Cardiac septum (tissue), 1 donor: ENCODE measurements around the gene ZNF385A. TPM values are rescaled to one million over a fixed set of nuclear protein-coding genes. Genes with fewer than 3 reads are reported as not detected.

ENCODE experiments used
- DNase-seq: peaks from one replicate; pipeline ENCODE4 v3.0.0-alpha.2; 2020; ENCODE audit warnings: low spot score
- intact Hi-C: fragments of 100-400 bp; cut with DNase I; formaldehyde crosslinking; loops from one replicate; pipeline ENCODE4 v1.14.0; 2022
- total RNA-seq: library from RNA; stranded (reverse); fragmentation: NEBNext Ultra II Directional; extraction: Animal tissue kit (Norgen Biotek cat#: 25700); gene quantifications from one replicate; pipeline ENCODE4 v1.2.1, GENCODE V29; 2021
- donor health status: DM: no; HTN: no; CAD: no.

The ZNF385A gene
- total RNA-seq, 1 donor from 2014 or later: 4.8 TPM

DNA sequence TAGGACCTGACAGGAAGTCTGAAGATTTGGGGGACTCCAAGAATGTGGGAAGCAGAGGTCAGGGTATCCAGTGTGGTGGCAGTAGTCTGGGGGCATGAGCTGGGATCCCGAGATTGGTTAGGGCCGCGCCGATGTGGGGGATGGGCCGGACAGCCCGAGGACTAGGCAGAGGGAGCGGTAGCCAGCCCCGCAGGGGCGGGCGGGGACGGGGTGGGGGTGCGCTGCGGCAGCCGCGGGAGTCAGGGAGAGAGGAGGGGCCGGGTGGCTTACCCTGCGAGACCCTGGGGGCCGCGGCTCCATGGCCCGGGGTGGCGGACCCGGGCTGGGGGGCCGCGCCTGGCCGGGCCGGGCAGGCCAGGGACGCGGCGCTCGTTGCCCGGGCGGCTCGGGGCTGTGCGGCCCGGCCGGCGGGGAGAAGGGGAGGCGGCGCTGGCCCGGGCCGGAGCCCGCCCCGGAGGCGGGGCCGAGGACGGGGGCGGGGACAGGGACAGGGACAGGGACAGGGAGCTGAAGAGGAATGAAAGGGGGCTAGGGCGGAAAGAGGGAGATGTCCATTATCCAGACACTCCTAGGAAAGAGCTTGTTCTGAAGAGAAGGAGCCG lies 5.6 kb downstream of the ZNF385A start:
- intact Hi-C loops: no loop called here
- no peak for DNase-seq

GRCh38 chr12:54377797-54378515 lies 6.6 kb downstream of the ZNF385A start:
- intact Hi-C loops: no loop called here
- no peak for DNase-seq

- DNase-seq: no peak
- intact Hi-C loops: no loop called here
These were observed 7.5 kb downstream of the ZNF385A start for GRCh38 chr12:54377007-54377406.

DNA sequence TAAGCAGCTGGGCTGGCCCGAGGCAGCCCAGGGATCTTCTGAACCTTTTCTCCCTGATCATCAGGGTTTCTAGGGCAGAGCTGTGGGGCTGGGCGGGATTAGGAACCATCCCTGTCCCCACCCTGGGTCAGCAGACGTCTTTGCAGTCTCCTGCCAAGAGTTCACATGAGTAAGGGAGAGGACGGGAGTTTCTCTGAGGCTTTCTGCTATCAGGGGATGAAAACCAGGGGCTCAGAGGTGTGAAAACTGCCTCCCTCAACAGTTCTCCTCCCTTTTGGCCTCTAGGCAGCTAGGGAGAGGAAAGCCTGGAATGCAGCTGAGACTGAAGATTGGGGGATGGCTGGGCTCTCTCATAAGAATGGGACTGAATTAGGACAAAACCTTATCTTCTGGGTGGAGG lies 7.9 kb downstream of the ZNF385A start:
- intact Hi-C loops: no loop called here
- no peak for DNase-seq

DNA sequence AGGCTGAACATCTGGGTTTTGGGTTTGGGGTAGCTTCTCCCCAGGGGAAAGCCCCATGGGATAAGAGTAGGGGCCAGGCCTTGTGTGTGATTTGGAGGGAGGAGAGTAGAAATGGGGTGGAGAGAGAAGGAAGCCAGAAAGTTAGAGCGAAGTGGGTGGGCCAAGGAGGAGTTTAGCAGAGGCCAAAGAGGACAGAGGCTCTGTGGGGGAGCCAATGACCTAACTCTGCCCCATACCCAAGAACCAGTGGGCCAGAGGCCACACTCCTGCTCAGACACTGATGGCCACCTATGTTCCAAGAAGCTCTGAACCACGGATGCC lies 9.3 kb downstream of the ZNF385A start:
- DNase-seq: no peak
- intact Hi-C loops: no loop called here

GRCh38 chr12:54374562-54375258 lies 9.8 kb downstream of the ZNF385A start:
- DNase-seq: no peak
- intact Hi-C loops: no loop called here

DNA sequence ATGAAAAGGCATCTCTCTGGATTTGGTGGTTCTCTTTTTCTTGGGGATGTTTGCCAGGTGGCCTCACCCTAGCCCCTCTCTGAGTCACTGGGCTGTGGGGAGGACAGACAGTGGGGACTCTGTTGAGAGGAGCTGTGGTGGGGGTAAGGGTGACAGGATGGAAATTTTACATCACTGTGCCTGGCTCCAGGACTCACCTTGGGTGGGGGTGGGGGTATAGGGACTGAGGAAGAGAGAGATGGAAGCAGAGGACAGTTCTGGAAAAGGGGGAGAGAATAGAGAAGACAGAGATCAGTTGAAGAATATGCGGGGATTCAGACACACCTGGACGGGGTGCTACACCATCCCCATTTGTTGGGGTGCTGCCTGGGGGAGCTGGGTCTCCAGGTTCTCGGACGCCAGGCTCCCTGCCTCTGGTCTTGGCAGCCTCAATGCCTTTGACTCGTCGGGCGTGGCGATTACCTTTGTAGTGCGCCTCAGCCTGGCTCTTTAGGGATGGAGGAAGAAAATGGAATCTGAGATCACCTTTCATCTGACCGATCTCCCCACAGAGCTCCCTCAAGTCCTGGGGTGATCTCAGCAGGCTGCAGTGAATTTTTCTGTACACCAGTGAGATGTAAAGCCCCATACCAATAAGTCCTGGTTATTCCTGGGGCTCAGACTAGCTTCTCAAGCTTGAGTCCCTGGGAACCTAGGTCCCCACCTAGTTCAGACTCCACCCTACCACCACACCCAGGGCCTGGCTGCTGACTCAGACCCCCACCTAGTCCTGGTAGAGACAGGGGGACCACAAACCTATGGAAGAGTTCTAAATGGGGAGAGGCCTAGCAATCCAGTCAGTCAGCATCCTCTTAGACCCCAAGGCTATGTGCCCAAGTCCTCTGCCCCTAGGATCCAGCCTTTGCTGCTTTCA lies 10.6 kb downstream of the ZNF385A start:
- intact Hi-C loops: no loop called here
- no peak for DNase-seq

DNA sequence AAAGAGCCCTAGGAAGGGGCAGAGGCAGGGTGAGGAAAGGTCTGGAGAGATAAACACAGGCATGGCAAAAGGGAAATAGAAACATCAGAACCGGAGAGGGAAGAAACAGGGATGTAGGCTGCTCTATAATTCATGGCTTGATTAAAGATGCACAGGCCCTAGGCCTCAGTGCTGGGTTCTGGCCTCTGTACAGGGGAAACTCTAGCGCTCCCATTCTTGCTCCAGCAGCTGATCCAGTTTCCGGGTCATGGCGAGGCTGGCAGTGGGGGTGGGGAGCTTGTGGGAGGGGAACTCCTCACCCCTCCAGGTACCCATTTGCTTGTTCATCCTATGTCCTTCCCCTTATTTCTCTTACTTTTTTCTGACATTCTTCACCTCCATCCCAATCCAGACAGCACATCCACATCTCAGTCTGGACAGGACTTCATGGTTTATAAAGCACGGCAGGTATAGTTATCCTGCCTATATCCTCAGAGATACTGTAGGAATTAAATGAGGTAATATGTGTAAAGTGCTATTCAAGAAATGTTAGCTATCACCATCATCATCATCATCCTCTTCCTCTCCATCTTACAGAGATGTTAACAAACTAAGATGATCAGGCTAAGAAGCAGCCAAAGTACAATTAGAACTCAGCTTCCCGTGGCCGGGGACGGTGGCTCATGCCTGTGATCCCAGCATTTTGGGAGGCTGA lies 12.3 kb downstream of the ZNF385A start:
- DNase-seq: no peak
- intact Hi-C loops: no loop called here

DNA sequence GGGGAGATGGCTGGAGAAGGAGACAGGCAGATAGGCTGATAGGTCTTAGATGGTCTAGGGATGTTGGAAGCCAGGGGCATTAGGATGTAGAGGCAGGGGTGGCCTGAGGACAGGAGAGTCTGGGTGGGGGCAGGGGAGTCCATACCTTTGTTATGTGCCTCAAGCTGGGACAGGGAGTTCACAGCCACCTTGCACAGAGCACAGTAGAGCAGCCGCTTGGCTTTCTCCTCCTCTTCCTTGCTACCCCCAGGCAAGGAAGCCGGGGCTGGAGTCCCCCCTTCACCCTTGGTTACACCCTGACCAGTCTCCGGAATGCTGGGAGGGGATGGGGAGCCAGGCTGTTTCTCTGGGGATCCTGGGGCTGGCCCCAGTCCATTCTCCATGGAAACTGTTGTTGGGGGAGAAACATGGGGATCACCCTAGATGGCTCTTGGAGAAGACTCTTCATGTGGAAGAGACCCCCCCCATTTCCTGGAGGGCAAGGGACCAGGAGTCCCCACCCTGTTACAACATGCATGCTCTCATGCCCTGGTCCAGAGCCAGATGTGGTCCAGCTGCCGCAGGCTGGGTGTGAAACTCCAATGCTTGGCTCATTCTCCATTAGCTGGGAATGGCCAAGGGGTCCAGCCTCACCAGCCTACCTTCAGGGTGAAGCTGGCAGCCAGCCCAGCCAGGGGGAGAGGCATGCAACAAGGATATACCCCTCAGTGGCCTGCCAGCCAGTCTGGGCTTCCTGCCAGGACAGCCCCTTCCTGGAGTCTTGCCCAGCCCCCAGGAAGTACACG lies 13.0 kb downstream of the ZNF385A start:
- DNase-seq: no peak
- intact Hi-C loops: no loop called here

- intact Hi-C loops: no loop called here
These were observed 14.3 kb downstream of the ZNF385A start for GRCh38 chr12:54370171-54370730.

DNA sequence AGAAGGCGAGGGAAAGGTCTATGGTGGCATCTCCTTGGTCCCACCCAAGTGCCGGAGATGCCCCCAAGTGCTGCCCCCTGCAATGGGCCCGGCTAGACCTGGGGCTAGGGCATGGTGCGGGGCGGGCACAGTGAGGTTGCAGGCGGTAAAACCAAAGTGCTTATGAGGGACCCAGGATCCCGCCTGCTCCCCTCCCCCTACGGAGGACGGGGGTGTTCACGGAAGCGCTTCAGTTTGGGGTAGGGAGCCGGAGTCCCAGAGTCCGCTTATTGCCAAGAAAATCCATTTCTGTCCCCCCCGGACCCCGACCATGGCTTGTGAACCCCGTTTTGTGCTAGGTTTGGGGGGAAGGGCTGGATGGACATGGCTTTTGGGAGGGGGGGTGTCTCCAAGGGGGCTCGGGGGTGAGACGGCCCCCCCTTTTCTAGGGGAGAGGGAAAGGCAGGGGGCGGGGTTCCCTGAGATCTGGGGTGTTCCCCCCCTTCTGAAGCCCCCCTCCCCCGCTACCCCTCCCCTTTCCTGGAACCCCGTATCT lies 14.9 kb downstream of the ZNF385A start:
- intact Hi-C loops: no loop called here
- DNase-seq: no peak

More at GRCh38 chr12:54370171-54370730, 14.3 kb downstream of the ZNF385A start:
- DNase-seq: peak; percentile 89

DNA sequence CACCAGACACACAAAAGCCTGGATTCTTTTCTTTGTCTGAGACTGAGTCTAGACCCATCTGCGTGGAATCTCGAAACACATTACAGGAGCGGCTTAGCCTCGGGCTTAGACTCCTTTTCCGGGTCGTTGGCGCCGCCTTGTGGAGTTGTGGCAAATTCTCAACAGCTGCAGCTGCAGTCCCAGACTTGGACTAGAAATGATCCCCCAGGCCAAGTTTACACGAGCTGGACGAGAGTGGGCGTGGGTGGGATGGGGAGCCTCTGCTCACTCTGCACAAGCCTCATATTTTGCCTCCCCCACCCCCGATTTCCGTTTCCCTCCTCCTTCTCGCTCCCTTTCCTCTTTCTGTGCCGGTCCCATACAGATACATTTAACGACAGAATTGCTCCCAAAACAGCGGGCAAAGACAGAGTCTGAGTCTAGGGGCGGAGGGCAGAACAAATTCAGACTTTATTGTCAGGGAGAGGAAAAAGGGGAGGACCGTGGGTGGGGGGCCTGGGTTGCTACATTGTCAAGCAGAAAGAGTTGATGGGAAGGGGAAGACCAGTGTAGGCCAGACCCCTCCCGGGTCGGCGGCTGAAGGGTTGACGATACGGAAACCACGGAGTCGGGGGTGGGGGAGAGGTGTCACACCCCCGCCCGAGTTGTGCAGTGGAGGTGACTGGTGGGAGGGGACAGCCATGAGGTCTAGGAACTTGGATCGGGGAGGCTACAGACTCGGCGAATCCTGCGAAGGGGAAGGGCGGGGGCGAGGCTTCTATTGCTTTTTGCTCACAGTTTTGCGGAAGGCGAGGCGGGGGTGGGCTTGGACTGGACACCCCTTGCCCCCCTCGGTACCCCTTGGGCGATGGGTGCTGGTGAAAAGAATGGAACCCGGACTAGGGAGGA lies 15.6 kb downstream of the ZNF385A start:
- intact Hi-C loops: no loop called here
- peak; percentile 96 for DNase-seq

DNA sequence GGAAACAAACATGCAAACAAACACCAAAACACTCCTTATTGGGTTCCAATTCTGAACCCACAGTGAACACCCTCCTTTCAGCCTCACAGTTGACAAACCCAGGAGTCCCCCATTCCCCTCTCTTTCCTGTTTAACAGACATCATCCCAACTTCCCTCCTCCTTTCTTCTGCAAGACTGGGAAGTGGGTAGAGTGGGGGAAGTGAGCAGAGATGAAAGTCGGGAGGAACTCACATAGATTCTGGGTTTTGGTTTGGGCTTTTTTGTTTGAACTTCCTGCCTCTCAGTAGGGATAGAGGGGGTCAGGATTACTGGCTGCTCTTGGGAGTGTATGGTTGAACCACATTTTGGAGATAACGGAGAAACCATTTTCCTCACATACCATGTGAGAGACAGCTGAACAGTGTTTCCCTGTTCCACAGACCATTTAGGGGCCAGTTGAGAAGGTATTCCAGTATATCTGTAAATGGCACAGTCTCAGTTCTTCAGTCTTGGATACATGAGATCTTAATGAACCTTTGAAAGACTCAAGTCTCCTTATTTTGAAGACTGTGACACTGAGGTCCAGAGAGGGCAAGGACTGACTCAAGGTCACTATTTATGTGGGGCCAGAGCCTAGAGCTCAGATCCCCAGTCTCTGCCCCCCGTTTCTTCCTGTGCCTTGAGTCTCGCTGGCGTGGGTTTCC lies 16.4 kb downstream of the ZNF385A start:
- intact Hi-C loops: no loop called here
- DNase-seq: no peak

GRCh38 chr12:54364413-54364812 lies 20.1 kb downstream of the ZNF385A start, which contains the start of gene GPR84:
Gene GPR84 (minus strand): TSS chr12:54364486. CDS start chr12:54363851, 635 bp downstream.
- no peak for DNase-seq
- intact Hi-C loops: loop anchor here (5.0 kb wide), 2 partner anchors 82 to 147 kb away; partner anchors contain the start of genes CBX5 and HNRNPA1

- no peak for DNase-seq
- intact Hi-C loops: loop anchor here (5.0 kb wide), 2 partner anchors 81 to 146 kb away; partner anchors contain the start of genes CBX5 and HNRNPA1
These were observed 20.9 kb downstream of the ZNF385A start for GRCh38 chr12:54363618-54364017.

DNA sequence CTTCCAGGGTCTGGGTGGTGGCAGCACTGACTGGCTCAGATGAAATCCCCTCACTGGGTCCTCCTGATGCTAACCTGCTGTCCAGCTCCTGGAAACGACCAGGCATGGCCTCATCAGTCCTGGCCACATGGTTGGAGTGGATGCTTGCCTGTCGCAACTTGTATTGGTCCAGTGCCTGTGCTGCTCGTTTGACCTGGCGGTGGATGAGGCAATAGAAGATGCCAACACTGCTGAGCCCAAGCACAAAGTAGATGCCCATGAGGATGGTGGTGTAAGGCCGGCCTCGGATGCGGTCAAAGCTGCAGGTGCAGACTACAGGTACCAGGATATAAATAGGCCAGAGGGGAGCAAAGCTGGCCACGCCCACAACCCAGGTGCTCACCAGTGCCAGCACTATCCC lies 21.5 kb downstream of the ZNF385A start:
- intact Hi-C loops: loop anchor here (5.0 kb wide), 2 partner anchors 81 to 146 kb away; partner anchors contain the start of genes CBX5 and HNRNPA1
- DNase-seq: no peak
